ENCODE measurements around the gene BMAL1.
A peak's percentile ranks its signal among the peaks of the same experiment; 100 is the strongest.

The BMAL1 gene

GRCh38 chr11:13329670-13330356 is 52.2 kb downstream of the BMAL1 start:
- no peak for TF ChIP-seq CTCF (IDR thresholded peaks at IDR 0.05; ENCODE audit: low read length, missing control alignments)
- H3K4me3 ChIP-seq (replicated peaks; ENCODE audit: low read depth, low read length): no peak overlapping the region
- DNase-seq (ENCODE audit: low read depth): no peak

DNA sequence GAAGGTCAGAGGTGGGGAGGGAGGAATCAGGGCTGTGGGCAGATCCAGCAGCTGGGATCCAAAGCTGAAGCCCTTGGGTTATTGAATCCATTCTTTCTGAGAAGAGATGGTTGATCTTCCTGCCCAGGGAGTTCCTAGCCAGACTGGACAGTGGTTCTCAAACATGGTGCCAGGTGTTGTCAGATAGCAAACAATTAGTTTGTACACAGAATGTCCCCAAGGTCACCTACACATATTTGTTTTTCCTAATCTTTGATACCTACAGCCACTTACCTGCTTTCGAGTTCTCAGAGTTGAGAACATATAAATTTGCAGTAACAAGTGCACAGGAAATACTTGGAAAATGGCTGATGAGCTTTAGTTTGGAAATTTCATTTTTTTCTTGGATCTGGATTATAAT is 54.5 kb downstream of the BMAL1 start:
- no peak for TF ChIP-seq CTCF (IDR thresholded peaks at IDR 0.05; ENCODE audit: low read length, missing control alignments)
- no peak for DNase-seq (ENCODE audit: low read depth)
- H3K4me3 ChIP-seq (replicated peaks; ENCODE audit: low read depth, low read length): no peak overlapping the region

DNA sequence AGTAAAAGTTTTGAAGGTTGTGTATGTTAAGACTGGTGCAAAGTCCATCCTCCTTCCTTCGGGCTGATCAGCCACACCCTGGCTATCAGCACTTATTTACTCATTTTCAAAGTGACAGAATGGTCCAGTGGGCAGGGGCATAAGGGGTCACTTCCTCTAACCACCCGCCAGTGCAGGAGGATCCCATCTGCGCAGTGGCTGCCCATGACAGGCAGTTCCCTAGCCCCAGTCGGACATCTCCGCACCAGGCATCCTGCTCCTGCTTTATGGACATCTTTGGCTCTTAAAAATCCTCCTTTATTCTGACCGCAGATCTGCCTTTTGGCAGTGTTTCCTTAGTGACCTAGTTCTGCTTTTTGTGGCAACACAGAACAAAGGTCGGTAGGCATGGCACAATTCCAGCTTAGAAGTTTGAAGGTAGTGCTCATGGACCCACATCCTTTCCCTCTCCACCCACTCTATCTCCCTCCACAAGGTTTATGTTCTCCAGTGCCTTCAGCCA is 55.9 kb downstream of the BMAL1 start:
- no peak for TF ChIP-seq CTCF (IDR thresholded peaks at IDR 0.05; ENCODE audit: low read length, missing control alignments)
- no peak overlapping the region for H3K4me3 ChIP-seq (replicated peaks; ENCODE audit: low read depth, low read length)
- DNase-seq (ENCODE audit: low read depth): no peak

DNA sequence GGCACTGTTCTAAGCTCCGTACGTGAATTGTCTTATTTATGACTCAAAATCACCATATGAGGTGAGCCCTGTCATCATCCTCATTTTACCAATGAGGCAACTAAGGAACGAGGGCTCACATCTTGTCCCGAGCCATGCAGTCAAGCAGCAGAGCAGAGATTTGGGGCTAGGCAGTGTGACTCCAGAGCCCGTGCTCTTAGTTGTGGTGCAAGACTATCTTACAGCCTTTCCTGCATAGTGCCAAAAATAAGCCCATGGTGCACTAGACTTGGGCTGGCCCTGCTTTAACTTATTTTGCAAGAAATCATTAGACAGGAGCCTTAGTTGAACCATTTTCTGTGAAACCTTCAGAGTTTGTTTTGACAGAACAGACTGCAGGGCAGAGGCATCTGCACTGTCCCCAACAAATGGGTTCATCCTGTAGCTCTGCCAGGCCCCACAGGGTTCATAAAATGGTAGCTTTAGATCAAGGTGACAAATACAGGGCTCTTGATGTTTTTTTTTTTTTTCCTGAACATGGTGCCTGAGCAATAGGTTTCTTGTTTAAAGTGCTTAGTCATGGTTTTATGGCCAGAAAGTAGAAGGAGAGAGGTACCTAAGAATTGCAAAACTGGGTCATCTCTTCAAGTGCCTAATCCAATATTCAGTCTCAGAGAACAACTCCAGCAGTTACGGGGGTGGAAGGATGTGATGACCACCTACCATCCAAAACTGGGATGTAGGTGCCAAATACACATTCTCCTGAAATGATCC is 56.6 kb downstream of the BMAL1 start:
- H3K4me3 ChIP-seq (replicated peaks; ENCODE audit: low read depth, low read length): no peak overlapping the region
- no peak for DNase-seq (ENCODE audit: low read depth)
- no peak for TF ChIP-seq CTCF (IDR thresholded peaks at IDR 0.05; ENCODE audit: low read length, missing control alignments)

DNA sequence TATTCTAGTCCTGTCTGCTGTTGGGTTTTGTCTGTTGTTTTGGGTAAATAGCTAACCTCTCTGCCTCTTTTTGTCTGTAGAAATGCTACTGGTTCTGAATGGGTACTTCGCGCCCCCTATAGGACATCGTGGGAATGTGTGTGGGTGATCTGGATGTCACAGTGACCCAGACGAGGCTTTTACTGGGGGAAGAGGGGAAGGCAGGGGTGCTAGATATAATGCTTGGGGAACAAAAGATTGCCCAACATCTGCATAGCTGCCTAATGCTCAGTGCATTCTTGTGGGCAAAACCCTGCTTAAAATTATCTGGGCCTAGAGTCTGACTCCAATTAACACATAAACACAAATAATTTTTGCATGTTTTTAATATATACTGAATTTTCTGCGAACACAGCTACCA is 57.7 kb downstream of the BMAL1 start:
- peak; percentile 78 for DNase-seq (ENCODE audit: low read depth)
- no peak overlapping the region for H3K4me3 ChIP-seq (replicated peaks; ENCODE audit: low read depth, low read length)
- peak; percentile 94 for TF ChIP-seq CTCF (IDR thresholded peaks at IDR 0.05; ENCODE audit: low read length, missing control alignments)

GRCh38 chr11:13336246-13336878 is 58.8 kb downstream of the BMAL1 start:
- DNase-seq (ENCODE audit: low read depth): no peak
- TF ChIP-seq CTCF (IDR thresholded peaks at IDR 0.05; ENCODE audit: low read length, missing control alignments): no peak
- H3K4me3 ChIP-seq (replicated peaks; ENCODE audit: low read depth, low read length): no peak overlapping the region
